GM18951 (cell line): ENCODE measurements around the gene DNAJC30.

Source experiments
- POLR2A ChIP-seq: IDR thresholded peaks from 4 replicates; pipeline ENCODE4 v1.6.1; 2011; ENCODE audit warnings: mild to moderate bottlenecking; ENCODE audit not compliant: insufficient read length, insufficient read depth; ENCODE audit errors: extremely low read depth
- in situ Hi-C: fragments of 300-500 bp; cut with MboI; formaldehyde crosslinking; loops from one replicate; pipeline ENCODE4 v1.12.0; 2022; ENCODE audit warnings: low sequenced_read_pairs, mixed read lengths, inconsistent platforms; ENCODE audit not compliant: unreplicated experiment

The DNAJC30 gene

GRCh38 chr7:73717991-73718405 lies 34.7 kb upstream of the DNAJC30 start:
- TF ChIP-seq POLR2A, result no peak
- in situ Hi-C loops, result loop anchor here (10.0 kb wide), 1 partner anchor 113 kb away; no protein-coding TSS in a partner anchor

- in situ Hi-C loops, result loop anchor here (10.0 kb wide), 1 partner anchor 112 kb away; no protein-coding TSS in a partner anchor
These were observed 34.0 kb upstream of the DNAJC30 start for GRCh38 chr7:73717025-73717807.

GRCh38 chr7:73716318-73716890 lies 33.2 kb upstream of the DNAJC30 start:
- in situ Hi-C loops, result loop anchor here (10.0 kb wide), 1 partner anchor 112 kb away; no protein-coding TSS in a partner anchor
- TF ChIP-seq POLR2A, result no peak

More at GRCh38 chr7:73717025-73717807, 34.0 kb upstream of the DNAJC30 start:
- TF ChIP-seq POLR2A, result no peak

- no peak for TF ChIP-seq POLR2A
- in situ Hi-C loops, result loop anchor here (10.0 kb wide), 1 partner anchor 111 kb away; no protein-coding TSS in a partner anchor
These were observed 32.5 kb upstream of the DNAJC30 start for GRCh38 chr7:73715648-73716317.

- in situ Hi-C loops, result loop anchor here (10.0 kb wide), 1 partner anchor 109 kb away; no protein-coding TSS in a partner anchor
These were observed 30.1 kb upstream of the DNAJC30 start for GRCh38 chr7:73713319-73713718.

GRCh38 chr7:73712773-73713172 lies 29.5 kb upstream of the DNAJC30 start:
- in situ Hi-C loops, result loop anchor here (10.0 kb wide), 1 partner anchor 108 kb away; no protein-coding TSS in a partner anchor
- no peak for TF ChIP-seq POLR2A

- in situ Hi-C loops, result no loop called here
- no peak for TF ChIP-seq POLR2A
These were observed 25.8 kb upstream of the DNAJC30 start for GRCh38 chr7:73708961-73709549.

- no peak for TF ChIP-seq POLR2A
These were observed 23.9 kb upstream of the DNAJC30 start for GRCh38 chr7:73707045-73707631.

GRCh38 chr7:73706126-73707044 lies 23.1 kb upstream of the DNAJC30 start:
- in situ Hi-C loops, result no loop called here
- TF ChIP-seq POLR2A, result no peak

More at GRCh38 chr7:73707045-73707631, 23.9 kb upstream of the DNAJC30 start:
- in situ Hi-C loops, result no loop called here

- in situ Hi-C loops, result no loop called here
- TF ChIP-seq POLR2A, result no peak
These were observed 22.3 kb upstream of the DNAJC30 start for GRCh38 chr7:73705551-73705920.

- no peak for TF ChIP-seq POLR2A
- in situ Hi-C loops, result no loop called here
These were observed 21.6 kb upstream of the DNAJC30 start for GRCh38 chr7:73704640-73705550.
